SH-SY5Y (cell line): ENCODE measurements around the gene URAD.

Experiments used
- GATA2 ChIP-seq: IDR thresholded peaks from 2 replicates; pipeline ENCODE4 v1.6.1; 2011; ENCODE audit warnings: mild to moderate bottlenecking, low read depth, low read length
- GATA3 ChIP-seq: IDR thresholded peaks from 2 replicates; pipeline ENCODE4 v1.6.1; 2011; ENCODE audit warnings: low read depth, mild to moderate bottlenecking, low read length, moderate library complexity

URAD gene

DNA sequence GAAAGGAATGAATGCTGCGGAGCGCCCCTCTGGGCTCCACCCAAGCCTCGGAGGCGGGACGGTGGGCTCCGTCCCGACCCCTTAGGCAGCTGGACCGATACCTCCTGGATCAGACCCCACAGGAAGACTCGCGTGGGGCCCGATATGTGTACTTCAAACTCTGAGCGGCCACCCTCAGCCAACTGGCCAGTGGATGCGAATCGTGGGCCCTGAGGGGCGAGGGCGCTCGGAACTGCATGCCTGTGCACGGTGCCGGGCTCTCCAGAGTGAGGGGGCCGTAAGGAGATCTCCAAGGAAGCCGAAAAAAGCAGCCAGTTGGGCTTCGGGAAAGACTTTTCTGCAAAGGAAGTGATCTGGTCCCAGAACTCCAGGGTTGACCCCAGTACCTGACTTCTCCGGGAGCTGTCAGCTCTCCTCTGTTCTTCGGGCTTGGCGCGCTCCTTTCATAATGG is 60.1 kb downstream of the URAD start:
- no peak for TF ChIP-seq GATA2
- no peak for TF ChIP-seq GATA3
